Calu3 (cell line): ENCODE measurements around the gene ZNF552. TPM values are rescaled to one million over a fixed set of nuclear protein-coding genes. Genes with fewer than 3 reads are reported as not detected.
"Not testable (repeated sequence)": the region's sequence is repeated elsewhere in the genome, so short reads cannot be mapped to it uniquely, and the experiment has no call there.

Experiments
- BruUV-seq: library from RNA; stranded (reverse); fragments of 400-500 nt; replicated peaks from 2 replicates; lab custom pipeline; 2021; lab: Mats Ljungman, UMichigan
- CTCF ChIA-PET: fragments of 300-600 bp; sonication (Branson Sonifier 250); formaldehyde crosslinking; loops from one replicate; lab custom pipeline; 2022; ENCODE audit warnings: antibody characterized with exemption; lab: Charles Lee
- DNase-seq: peaks from one replicate; pipeline ENCODE4 v3.0.0; 2022
- H3K27ac Mint-ChIP-seq: one replicate; pipeline ENCODE4 v1.8.0; 2022; ENCODE audit warnings: mixed read lengths; ENCODE audit not compliant: unreplicated experiment
- H3K27me3 Mint-ChIP-seq: one replicate; pipeline ENCODE4 v1.8.0; 2022; ENCODE audit warnings: mixed read lengths; ENCODE audit not compliant: unreplicated experiment
- H3K36me3 Mint-ChIP-seq: one replicate; pipeline ENCODE4 v1.8.0; 2022; ENCODE audit warnings: mild to moderate bottlenecking, moderate library complexity, mixed read lengths; ENCODE audit not compliant: insufficient read depth, unreplicated experiment
- H3K4me1 Mint-ChIP-seq: one replicate; pipeline ENCODE4 v1.8.0; 2022; ENCODE audit warnings: mild to moderate bottlenecking, low read depth, mixed read lengths; ENCODE audit not compliant: unreplicated experiment
- H3K4me3 Mint-ChIP-seq: one replicate; pipeline ENCODE4 v1.8.0; 2022; ENCODE audit warnings: mild to moderate bottlenecking, low read depth, moderate library complexity, mixed read lengths; ENCODE audit not compliant: unreplicated experiment
- H3K9me3 Mint-ChIP-seq: one replicate; pipeline ENCODE4 v1.8.0; 2022; ENCODE audit warnings: low read depth, mixed read lengths; ENCODE audit not compliant: unreplicated experiment
- intact Hi-C: fragments of 100-400 bp; cut with micrococcal nuclease; formaldehyde crosslinking; loops from one replicate; pipeline ENCODE4 v1.10.0; 2022; ENCODE audit not compliant: unreplicated experiment
- total RNA-seq: library from RNA; stranded (reverse); gene quantifications from 2 replicates; pipeline ENCODE4 v1.2.3, GENCODE V29; 2022
- TF ChIP-seq, protein P1 (sequence below): fragments of 200-600 bp; IDR thresholded peaks from one replicate; pipeline ENCODE4 v1.8.0; 2022; ENCODE audit warnings: antibody characterized with exemption; ENCODE audit not compliant: unreplicated experiment

ZNF552 gene
- total RNA-seq, 1 experiment from 2014 or later = 24.8 TPM

DNA sequence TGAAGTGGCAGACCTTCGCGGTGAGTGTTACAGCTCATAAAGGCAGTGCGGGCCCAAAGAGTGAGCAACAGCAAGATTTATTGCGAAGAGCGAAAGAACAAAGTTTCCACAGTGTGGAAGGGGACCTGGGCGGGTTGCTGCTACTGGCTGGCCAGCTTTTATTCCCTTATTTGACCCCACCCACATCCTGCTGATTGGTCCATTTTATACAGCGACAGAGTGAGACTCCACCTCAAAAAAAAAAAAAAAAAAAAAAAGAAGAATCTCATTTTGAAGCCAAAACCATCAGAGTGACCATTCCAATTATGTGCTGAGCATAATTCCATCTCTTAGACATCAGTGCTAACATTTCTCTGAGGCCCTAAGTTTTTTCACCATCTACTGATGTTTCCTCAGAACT, 1.9 kb upstream of the ZNF552 start:
- TF ChIP-seq, protein P1, sequence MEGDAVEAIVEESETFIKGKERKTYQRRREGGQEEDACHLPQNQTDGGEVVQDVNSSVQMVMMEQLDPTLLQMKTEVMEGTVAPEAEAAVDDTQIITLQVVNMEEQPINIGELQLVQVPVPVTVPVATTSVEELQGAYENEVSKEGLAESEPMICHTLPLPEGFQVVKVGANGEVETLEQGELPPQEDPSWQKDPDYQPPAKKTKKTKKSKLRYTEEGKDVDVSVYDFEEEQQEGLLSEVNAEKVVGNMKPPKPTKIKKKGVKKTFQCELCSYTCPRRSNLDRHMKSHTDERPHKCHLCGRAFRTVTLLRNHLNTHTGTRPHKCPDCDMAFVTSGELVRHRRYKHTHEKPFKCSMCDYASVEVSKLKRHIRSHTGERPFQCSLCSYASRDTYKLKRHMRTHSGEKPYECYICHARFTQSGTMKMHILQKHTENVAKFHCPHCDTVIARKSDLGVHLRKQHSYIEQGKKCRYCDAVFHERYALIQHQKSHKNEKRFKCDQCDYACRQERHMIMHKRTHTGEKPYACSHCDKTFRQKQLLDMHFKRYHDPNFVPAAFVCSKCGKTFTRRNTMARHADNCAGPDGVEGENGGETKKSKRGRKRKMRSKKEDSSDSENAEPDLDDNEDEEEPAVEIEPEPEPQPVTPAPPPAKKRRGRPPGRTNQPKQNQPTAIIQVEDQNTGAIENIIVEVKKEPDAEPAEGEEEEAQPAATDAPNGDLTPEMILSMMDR = no peak
- Mint-ChIP-seq H3K27me3 (no peaks in the 10 kb centered on the region), H3K36me3 (peaks cover 65% of the 10 kb centered on the region), H3K27ac (peak overlapping the region; percentile 98), H3K4me3 (peak overlapping the region; percentile 90), H3K9me3 (no peaks in the 10 kb centered on the region), H3K4me1 (peaks cover 51% of the 10 kb centered on the region)
- intact Hi-C loops = loop anchor here (10.0 kb wide), 1 partner anchor 132 kb away; the partner anchor contains the start of gene ZNF551
- CTCF ChIA-PET = interaction anchor here (0.6 kb wide), 1 partner anchor 134 kb away, joined by 6 read pairs; no protein-coding TSS in a partner anchor
- DNase-seq = no peak
- BruUV-seq = no TSS peak

DNA sequence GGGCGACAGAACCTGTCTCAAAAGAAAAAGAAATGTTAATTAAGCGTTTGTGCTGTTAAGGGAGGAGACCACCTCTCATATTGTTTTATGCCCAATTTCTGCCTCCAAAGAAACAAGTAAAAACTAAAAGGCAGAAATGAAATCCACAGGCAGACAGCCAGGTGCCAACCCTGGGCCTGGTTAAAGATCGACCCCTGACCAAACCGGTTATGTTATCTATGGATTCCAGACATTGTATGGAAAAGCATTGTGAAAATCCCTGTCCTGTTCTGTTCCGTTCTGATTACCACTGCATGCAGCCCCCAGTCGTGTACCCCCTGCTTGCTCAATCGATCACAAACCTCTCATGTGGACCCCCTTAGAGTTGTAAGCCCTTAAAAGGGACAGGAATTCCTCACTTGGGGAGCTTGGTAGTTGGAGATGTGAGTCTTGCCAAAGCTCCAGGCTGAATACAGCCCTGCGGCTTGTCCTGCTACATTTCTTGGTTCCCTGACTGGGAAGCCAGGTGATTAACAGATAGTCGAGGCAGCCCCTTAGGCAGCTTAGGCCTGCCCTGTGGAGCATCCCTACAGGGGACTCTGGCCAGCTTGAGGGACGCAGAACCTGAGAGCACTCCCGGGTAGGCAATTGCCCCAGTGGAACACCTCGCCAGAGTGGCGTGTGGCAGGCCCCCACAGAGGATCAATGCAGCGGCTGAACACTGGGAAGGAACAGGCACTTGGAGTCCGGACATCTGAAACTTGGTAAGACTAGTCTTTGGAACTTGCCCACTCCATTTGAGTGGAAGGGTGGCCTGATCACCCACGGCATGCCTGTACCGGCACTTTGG, 748 bp upstream of the ZNF552 start:
- H3K27me3 Mint-ChIP-seq = no peaks in the 10 kb centered on the region
- peak; percentile 64 for DNase-seq
- H3K27ac Mint-ChIP-seq = peak overlapping the region; percentile 98
- BruUV-seq = no TSS peak
- H3K9me3 Mint-ChIP-seq = no peaks in the 10 kb centered on the region
- intact Hi-C loops = loop anchor here (2.0 to 10.0 kb wide), 2 partner anchors 131 to 339 kb away; partner anchors contain the start of gene ZNF551
- H3K4me3 Mint-ChIP-seq = peak overlapping the region; percentile 90
- H3K36me3 Mint-ChIP-seq = peaks cover 68% of the 10 kb centered on the region
- TF ChIP-seq, protein P1 = no peak
- CTCF ChIA-PET = interaction anchor here (0.6 to 1.2 kb wide), 4 partner anchors 35 to 152 kb away, joined by 3 to 6 read pairs (median 3); partner anchors contain the start of genes ZNF417, ZNF551 and ZNF587
- H3K4me1 Mint-ChIP-seq = peaks cover 46% of the 10 kb centered on the region

DNA sequence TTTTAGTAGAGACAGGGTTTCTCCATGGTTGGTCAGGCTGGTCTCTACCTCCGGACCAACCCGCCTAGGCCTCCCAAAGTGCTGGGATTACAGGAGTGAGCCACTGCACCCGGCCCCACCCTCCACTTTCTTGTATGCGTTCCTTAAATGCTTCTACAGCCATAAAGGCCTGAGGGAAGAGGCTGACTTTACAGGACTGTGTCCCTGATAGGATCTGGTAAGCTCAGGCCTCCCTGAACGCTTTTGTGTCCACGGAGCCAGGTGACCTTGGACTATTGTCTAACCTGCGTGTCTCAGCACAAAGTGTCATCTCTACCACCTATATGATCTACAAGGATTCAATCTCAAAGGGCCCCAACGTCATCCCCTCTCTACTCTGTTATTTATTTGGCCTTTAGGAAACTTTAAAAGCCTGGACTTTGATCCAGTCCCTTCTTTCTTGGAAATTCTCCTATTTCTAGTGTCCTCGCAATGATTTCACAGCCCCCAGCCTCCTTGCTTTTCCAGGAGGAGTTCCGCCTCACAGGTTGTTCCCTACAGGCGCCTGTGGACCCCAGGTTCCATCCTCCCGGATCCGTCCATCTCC, 701 bp downstream of the ZNF552 start:
- Mint-ChIP-seq H3K4me1 (peaks cover 54% of the 10 kb centered on the region), H3K36me3 (peaks cover 68% of the 10 kb centered on the region), H3K4me3 (peak overlapping the region; percentile 90), H3K27ac (peak overlapping the region; percentile 98), H3K27me3 (no peaks in the 10 kb centered on the region), H3K9me3 (no peaks in the 10 kb centered on the region)
- no peak for DNase-seq
- CTCF ChIA-PET = interaction anchor here (0.6 kb wide), 1 partner anchor 394 kb away, joined by 3 read pairs; no protein-coding TSS in a partner anchor
- BruUV-seq = TSS peak; percentile 23
- TF ChIP-seq, protein P1 = no peak
- intact Hi-C loops = loop anchor here (2.0 to 10.0 kb wide), 3 partner anchors 38 to 341 kb away; partner anchors contain the start of gene ZNF551

DNA sequence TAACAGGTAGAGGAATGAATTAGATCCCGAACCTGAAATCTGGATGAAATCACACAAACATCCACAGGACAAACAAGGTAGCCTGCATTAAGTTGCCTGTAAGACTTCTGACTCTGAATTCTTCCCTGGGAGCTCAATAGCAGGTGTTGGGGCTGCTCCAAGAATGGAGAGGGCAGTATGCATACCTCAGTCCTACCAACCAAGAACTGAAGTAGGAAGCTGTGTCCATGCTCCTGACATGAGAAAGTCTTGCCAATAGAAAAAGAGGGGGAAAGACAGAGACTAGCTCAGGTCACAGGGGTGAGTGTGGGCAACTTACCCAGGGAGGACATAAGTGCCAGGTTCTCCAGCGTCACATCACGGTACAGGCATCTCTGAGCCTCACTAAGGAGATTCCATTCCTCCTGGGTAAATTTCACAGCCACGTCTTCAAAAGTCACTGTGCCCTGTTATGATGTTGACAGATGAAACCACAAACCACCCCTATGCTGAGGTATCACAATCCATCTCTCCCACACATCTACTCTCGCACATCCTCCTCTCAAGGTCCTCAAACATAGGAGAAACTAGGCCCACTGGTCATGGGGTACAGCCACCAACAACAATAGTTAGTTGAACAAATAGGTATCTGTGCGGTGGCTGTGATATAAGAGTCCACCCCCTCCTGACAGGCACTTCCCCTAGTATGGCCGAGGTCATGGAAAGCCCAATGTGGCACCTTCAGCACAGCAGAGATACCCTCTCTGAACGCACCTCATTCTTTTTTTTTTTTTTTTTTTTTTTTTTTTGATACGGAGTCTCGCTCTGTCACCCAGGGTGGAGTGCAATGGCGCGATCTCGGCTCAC, 1.5 kb downstream of the ZNF552 start:
- H3K9me3 Mint-ChIP-seq, H3K27me3 Mint-ChIP-seq, DNase-seq, BruUV-seq: not testable (repeated sequence)
- intact Hi-C loops = loop anchor here (5.0 to 10.0 kb wide), 2 partner anchors 39 to 128 kb away; partner anchors contain the start of gene ZNF551
- Mint-ChIP-seq H3K4me3 (peak overlapping the region; percentile 90), H3K27ac (peak overlapping the region; percentile 49), H3K4me1 (peaks cover 54% of the 10 kb centered on the region), H3K36me3 (peaks cover 73% of the 10 kb centered on the region)
- CTCF ChIA-PET = interaction anchor here (0.5 to 0.6 kb wide), 2 partner anchors 9 to 395 kb away, joined by 3 to 4 read pairs; no protein-coding TSS in a partner anchor
